SK-N-MC (cell line): ENCODE results near the gene TSEN15.

Experiments used
- EZH2 ChIP-seq: fragments of 200-600 bp; sonication (generic); IDR thresholded peaks from one replicate; pipeline ENCODE4 v1.6.1; 2017; ENCODE audit warnings: antibody characterized with exemption
- FOXP2 ChIP-seq: optimal IDR thresholded peaks from 2 replicates; pipeline ENCODE3; 2011; ENCODE audit warnings: mild to moderate bottlenecking, moderate library complexity; ENCODE audit not compliant: insufficient read depth; ENCODE audit errors: extremely low read length, control extremely low read depth
- POLR2AphosphoS5 ChIP-seq: IDR thresholded peaks from 2 replicates; pipeline ENCODE4 v1.6.1; 2012; ENCODE audit warnings: mild to moderate bottlenecking, low read depth, low read length, borderline replicate concordance

GRCh38 chr1:184021728-184022127, 29.8 kb upstream of the TSEN15 start:
- TF ChIP-seq POLR2AphosphoS5: no peak
- no peak for TF ChIP-seq EZH2
- TF ChIP-seq FOXP2: no peak
